DND-41 (cell line): ENCODE measurements around the gene PITPNC1.

Experiments used
- ATAC-seq: fragments of 200-7000 bp; cut with Tn5 transposase; 3 replicates; pipeline ENCODE4 v1.9.1; 2021; ENCODE audit warnings: low read depth; ENCODE audit not compliant: insufficient read depth
- DNase-seq: peaks from one replicate; pipeline ENCODE4 v3.0.0-alpha.2; 2020
- H2AFZ ChIP-seq: 2 replicates; pipeline ENCODE4 v1.6.0; 2012; ENCODE audit warnings: low read depth, low read length
- H3K27ac ChIP-seq: 2 replicates; pipeline ENCODE4 v1.5.1; 2012; ENCODE audit warnings: low read length, inconsistent platforms
- H3K27me3 ChIP-seq: fragments of 200-600 bp; sonication (generic); 2 replicates; pipeline ENCODE4 v1.6.0; 2012; ENCODE audit warnings: low read length, mild to moderate bottlenecking, inconsistent platforms; ENCODE audit not compliant: insufficient read depth, poor library complexity
- H3K36me3 ChIP-seq: 2 replicates; pipeline ENCODE4 v1.5.1; 2012; ENCODE audit warnings: low read length, inconsistent platforms; ENCODE audit not compliant: insufficient read depth
- H3K4me1 ChIP-seq: 2 replicates; pipeline ENCODE4 v1.5.1; 2012; ENCODE audit warnings: mild to moderate bottlenecking, low read length; ENCODE audit not compliant: insufficient read depth
- H3K4me2 ChIP-seq: 2 replicates; pipeline ENCODE4 v1.6.0; 2012; ENCODE audit warnings: mild to moderate bottlenecking, moderate library complexity, low read length, inconsistent platforms; ENCODE audit not compliant: insufficient read depth
- H3K4me3 ChIP-seq, 2 experiments: fragments of 200-600 bp in 1 of 2; shearing (Covaris generic) in 1 of 2; 2 replicates each; pipeline ENCODE4 v1.5.1; 2012 to 2016; ENCODE audit warnings: inconsistent platforms in 2 of 2, low read length in 2 of 2, mild to moderate bottlenecking in 2 of 2, low read depth in 1 of 2, moderate library complexity in 1 of 2
- H3K79me2 ChIP-seq: 2 replicates; pipeline ENCODE4 v1.6.0; 2012; ENCODE audit warnings: low read length, inconsistent platforms; ENCODE audit not compliant: insufficient read depth
- H3K9ac ChIP-seq: 2 replicates; pipeline ENCODE4 v1.6.0; 2012; ENCODE audit warnings: low read depth, mild to moderate bottlenecking, inconsistent platforms, low read length, moderate library complexity
- H3K9me3 ChIP-seq: 2 replicates; pipeline ENCODE4 v1.5.1; 2012; ENCODE audit warnings: low read length, moderate library complexity, mild to moderate bottlenecking, inconsistent platforms; ENCODE audit not compliant: insufficient read depth, severe bottlenecking
- H4K20me1 ChIP-seq: 2 replicates; pipeline ENCODE4 v1.6.0; 2012; ENCODE audit warnings: low read length; ENCODE audit not compliant: insufficient read depth
- EZH2 ChIP-seq: IDR thresholded peaks from 3 replicates; pipeline ENCODE4 v1.6.1; 2012; ENCODE audit warnings: borderline replicate concordance, low read depth, mild to moderate bottlenecking, moderate library complexity, low read length, inconsistent platforms; ENCODE audit not compliant: severe bottlenecking
- TF ChIP-seq, protein P1 (sequence below): IDR thresholded peaks from 2 replicates; pipeline ENCODE4 v1.5.1; 2012; ENCODE audit warnings: borderline replicate concordance, low read length, moderate library complexity, mild to moderate bottlenecking; ENCODE audit not compliant: poor library complexity, severe bottlenecking; ENCODE audit errors: extremely low read depth

PITPNC1 gene

DNA sequence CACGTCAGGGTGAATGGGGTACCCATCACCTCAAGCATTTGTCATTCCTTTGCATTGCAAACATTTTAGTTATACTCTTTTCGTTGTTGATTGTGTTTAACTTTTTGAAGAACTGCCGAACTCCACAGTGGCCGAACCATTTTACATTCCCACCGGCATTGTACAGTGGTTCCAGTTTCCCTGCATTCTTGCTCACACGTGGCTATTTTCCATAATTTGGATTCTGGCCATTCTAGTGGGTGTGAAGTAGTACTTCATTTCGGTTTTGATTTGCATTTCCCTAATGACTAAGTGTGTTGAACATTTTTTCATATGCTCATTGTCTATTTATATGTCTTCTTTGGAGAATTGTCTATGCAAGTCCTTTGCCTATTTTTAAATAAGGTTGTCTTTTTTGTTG lies 353.6 kb downstream of the PITPNC1 start:
- peaks cover 47% of the 10 kb centered on the region for H3K79me2 ChIP-seq
- no peaks in the 10 kb centered on the region for H3K4me1 ChIP-seq
- H3K4me2 ChIP-seq = no peak overlapping the region
- DNase-seq (no peak), ATAC-seq (no peak)
- H3K9me3 ChIP-seq = no peaks in the 10 kb centered on the region
- H3K4me3 ChIP-seq = no peak overlapping the region
- H3K36me3 ChIP-seq = peaks cover 89% of the 10 kb centered on the region
- TF ChIP-seq, protein P1, sequence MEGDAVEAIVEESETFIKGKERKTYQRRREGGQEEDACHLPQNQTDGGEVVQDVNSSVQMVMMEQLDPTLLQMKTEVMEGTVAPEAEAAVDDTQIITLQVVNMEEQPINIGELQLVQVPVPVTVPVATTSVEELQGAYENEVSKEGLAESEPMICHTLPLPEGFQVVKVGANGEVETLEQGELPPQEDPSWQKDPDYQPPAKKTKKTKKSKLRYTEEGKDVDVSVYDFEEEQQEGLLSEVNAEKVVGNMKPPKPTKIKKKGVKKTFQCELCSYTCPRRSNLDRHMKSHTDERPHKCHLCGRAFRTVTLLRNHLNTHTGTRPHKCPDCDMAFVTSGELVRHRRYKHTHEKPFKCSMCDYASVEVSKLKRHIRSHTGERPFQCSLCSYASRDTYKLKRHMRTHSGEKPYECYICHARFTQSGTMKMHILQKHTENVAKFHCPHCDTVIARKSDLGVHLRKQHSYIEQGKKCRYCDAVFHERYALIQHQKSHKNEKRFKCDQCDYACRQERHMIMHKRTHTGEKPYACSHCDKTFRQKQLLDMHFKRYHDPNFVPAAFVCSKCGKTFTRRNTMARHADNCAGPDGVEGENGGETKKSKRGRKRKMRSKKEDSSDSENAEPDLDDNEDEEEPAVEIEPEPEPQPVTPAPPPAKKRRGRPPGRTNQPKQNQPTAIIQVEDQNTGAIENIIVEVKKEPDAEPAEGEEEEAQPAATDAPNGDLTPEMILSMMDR = no peak
- TF ChIP-seq EZH2 = no peak
- H2AFZ ChIP-seq = no peak overlapping the region
- no peaks in the 10 kb centered on the region for H3K27me3 ChIP-seq
- no peak overlapping the region for H3K27ac ChIP-seq
- no peaks in the 10 kb centered on the region; the same call in 1 of the 2 replicates for H4K20me1 ChIP-seq
- no peak overlapping the region for H3K9ac ChIP-seq

DNA sequence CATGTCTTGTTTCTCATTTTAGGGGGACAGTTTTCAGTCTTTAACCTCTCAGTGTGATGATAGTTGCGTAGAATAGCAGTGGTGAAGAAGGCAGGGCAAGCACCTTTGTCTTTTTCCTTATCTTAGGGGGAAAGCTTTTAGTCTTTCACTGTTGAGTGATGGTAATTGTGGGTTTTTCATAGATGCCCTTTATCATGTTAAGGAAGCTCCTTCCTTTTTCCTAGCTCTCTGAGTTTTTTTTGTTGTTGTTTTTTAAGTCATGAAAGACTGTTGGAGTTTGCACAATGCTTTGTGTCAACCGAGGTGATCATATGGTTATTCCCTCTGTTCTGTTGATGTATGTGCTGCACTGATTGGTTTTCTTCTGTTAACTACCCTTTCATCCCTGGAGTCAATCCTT lies 356.4 kb downstream of the PITPNC1 start:
- Histone ChIP-seq H3K27ac (no peak overlapping the region), H3K36me3 (peaks cover 91% of the 10 kb centered on the region), H3K9me3 (no peaks in the 10 kb centered on the region), H3K9ac (no peak overlapping the region), H4K20me1 (no peaks in the 10 kb centered on the region; the same call in 1 of the 2 replicates), H2AFZ (no peak overlapping the region), H3K4me2 (no peak overlapping the region), H3K79me2 (peaks cover 40% of the 10 kb centered on the region), H3K4me3 (no peak overlapping the region), H3K27me3 (no peaks in the 10 kb centered on the region), H3K4me1 (no peaks in the 10 kb centered on the region)
- no peak for ATAC-seq
- no peak for DNase-seq
- TF ChIP-seq EZH2 = no peak
- TF ChIP-seq, protein P1 = no peak

DNA sequence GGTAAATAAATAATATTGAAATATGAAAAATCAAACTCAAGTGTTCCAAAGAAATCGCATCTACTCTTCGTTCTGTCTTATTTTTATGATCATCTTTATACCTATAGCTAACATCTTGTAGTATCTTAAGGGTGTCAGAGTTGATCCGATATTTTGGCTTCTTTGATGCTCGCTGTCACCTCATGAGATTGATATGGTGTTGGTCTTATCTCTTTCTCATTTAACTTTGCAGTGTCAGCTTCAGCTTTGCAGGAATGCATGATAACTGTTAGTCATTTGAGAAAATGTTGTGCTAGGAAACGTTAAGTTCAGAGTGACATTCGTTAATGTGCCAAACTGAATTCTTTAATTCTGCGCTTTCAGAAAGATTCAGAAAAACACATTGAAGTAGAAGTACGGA lies 360.1 kb downstream of the PITPNC1 start:
- H2AFZ ChIP-seq = no peak overlapping the region
- DNase-seq = no peak
- peaks cover 15% of the 10 kb centered on the region; the same call in 1 of the 2 replicates for H3K79me2 ChIP-seq
- H3K9me3 ChIP-seq = no peaks in the 10 kb centered on the region
- no peak for TF ChIP-seq EZH2
- TF ChIP-seq, protein P1 = no peak
- no peak for ATAC-seq
- no peaks in the 10 kb centered on the region for H3K4me1 ChIP-seq
- peaks cover 91% of the 10 kb centered on the region for H3K36me3 ChIP-seq
- no peak overlapping the region for H3K9ac ChIP-seq
- H3K4me2 ChIP-seq = no peak overlapping the region
- no peak overlapping the region for H3K4me3 ChIP-seq
- no peaks in the 10 kb centered on the region for H3K27me3 ChIP-seq
- H3K27ac ChIP-seq = no peak overlapping the region
- H4K20me1 ChIP-seq = no peaks in the 10 kb centered on the region; the same call in 1 of the 2 replicates

DNA sequence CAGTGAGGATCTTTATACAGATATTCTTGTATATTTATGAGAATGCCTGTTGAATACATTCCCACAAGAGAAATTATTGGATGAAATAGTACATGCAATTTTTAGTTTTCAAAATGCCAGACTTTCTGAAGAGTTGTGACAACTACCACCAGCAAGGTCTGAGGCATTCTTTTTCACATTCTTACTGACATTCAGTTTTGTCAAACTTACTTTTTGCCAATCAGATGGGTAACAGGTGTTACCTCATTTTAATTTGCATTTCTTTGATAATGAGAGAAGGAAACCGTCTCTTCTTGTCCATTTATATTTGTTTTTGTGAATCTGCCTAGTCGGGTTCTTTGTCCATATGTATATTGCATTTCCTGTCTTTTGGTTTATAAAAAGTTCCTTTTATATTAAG lies 364.9 kb downstream of the PITPNC1 start:
- TF ChIP-seq EZH2 = no peak
- TF ChIP-seq, protein P1 = no peak
- no peak overlapping the region for H3K9ac ChIP-seq
- no peak overlapping the region for H3K4me2 ChIP-seq
- DNase-seq = no peak
- no peaks in the 10 kb centered on the region for H3K4me1 ChIP-seq
- H2AFZ ChIP-seq = no peak overlapping the region
- no peak overlapping the region for H3K4me3 ChIP-seq
- no peak for ATAC-seq
- H4K20me1 ChIP-seq = no peaks in the 10 kb centered on the region
- H3K27ac ChIP-seq = no peak overlapping the region
- H3K36me3 ChIP-seq = peaks cover 94% of the 10 kb centered on the region
- no peaks in the 10 kb centered on the region for H3K9me3 ChIP-seq
- H3K27me3 ChIP-seq = no peaks in the 10 kb centered on the region
- H3K79me2 ChIP-seq = no peaks in the 10 kb centered on the region
